Choroid plexus epithelial cell (primary cell): Measurements from ENCODE around the gene YBEY.

Experiments
- DNase-seq: peaks from one replicate; pipeline ENCODE4 v3.0.0-alpha.2; 2010; ENCODE audit warnings: low read depth
- H3K4me3 ChIP-seq: 2 replicates; pipeline ENCODE4 v1.5.1; 2011; ENCODE audit warnings: low read depth, mild to moderate bottlenecking, control low read depth, low read length, moderate library complexity
- TF ChIP-seq, protein P1 (sequence below): conservative IDR thresholded peaks from 2 replicates; pipeline ENCODE4 v1.5.1; 2011; ENCODE audit warnings: low read depth, mild to moderate bottlenecking, control low read depth, inconsistent platforms, low read length, moderate library complexity

Gene YBEY

DNA sequence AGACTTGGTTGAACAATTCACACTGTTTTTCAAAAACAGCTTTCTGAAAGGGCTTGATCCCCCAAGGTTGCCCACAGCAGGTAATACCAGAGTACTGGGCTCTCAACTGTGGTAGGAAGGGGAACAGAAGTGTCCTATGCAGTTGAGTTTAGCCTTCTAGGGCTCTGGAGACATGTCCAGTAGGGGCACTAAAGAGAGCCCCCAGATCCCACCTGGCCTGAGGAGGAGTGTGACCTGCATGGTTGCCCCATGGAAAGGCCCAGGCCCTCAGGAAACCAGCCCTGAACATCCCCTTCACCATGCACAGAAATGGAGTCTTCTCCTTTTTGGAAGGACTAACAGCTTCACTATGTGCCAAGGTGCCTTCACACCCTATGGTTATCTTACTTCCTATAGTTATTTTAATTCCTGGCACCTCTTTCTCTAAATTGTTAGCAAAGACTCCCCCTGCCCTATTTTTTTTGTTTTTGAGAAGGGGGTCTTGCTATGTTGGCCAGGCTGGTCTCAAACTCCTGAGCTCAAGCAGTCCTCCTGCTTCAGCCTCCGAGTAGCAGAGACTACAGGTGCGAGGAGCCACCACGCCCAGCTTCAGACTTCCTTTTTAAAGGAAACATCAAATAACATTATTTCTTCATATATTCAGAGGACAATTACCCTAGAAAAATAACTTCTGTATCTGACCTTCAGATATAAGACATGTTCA, 40.8 kb upstream of the YBEY start:
- H3K4me3 ChIP-seq: no peak overlapping the region
- TF ChIP-seq, protein P1, sequence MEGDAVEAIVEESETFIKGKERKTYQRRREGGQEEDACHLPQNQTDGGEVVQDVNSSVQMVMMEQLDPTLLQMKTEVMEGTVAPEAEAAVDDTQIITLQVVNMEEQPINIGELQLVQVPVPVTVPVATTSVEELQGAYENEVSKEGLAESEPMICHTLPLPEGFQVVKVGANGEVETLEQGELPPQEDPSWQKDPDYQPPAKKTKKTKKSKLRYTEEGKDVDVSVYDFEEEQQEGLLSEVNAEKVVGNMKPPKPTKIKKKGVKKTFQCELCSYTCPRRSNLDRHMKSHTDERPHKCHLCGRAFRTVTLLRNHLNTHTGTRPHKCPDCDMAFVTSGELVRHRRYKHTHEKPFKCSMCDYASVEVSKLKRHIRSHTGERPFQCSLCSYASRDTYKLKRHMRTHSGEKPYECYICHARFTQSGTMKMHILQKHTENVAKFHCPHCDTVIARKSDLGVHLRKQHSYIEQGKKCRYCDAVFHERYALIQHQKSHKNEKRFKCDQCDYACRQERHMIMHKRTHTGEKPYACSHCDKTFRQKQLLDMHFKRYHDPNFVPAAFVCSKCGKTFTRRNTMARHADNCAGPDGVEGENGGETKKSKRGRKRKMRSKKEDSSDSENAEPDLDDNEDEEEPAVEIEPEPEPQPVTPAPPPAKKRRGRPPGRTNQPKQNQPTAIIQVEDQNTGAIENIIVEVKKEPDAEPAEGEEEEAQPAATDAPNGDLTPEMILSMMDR: peak; percentile 8
- DNase-seq: no peak

DNA sequence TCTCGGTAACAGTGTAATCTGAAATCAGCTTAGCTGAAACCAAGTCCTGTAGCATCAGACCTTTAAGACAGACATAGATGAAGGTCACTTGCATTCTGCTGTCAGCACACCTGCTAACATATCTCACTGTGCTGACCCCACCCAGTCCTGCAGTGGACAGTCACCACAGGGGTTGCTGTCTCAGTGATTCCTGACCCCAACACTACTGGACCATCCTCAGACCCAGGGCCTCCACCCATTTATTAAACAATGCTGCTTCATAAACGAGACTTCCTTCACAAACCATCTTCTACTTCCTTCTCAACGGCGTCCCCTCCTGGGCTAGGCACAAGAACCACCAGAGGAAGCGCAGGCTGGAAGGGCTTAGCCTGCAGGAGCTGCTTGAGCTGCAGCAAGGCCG, 39.8 kb upstream of the YBEY start:
- no peak for DNase-seq
- H3K4me3 ChIP-seq: no peak overlapping the region
- TF ChIP-seq, protein P1: no peak

DNA sequence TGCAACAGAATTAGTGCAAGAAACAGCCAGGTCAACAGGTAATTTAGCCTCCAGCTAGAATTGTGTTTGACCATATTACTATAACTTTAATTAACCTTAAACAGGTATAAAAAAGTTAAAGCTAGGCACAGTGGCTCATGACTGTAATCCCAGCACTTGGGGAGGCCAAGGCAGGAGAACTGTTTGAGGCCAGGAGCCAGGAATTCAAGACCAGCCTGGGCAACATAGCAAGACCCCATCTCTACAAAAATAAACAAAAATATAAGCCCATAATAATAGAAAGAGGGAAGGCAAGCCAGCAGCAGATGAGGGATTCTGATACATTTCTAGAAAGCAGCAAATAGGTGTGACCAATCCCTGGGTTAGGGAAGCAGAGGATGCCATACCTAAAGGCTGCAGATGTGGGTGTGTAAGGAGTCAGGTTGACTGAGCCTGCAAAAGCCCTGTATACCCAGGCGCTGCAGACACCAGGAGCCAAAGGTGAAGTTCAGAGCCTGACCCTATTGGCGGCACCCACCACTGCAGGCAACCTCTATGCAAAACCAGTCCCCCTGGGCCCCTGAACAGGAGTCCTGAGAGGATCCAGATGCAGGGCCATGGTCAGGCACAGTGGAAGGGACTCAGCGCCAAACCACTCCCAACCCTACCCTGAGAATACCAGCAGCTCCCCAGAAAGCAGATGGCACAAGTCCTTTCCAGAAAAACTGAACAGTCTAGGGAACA, 38.3 kb upstream of the YBEY start:
- DNase-seq: no peak
- H3K4me3 ChIP-seq: no peak overlapping the region
- TF ChIP-seq, protein P1: no peak

DNA sequence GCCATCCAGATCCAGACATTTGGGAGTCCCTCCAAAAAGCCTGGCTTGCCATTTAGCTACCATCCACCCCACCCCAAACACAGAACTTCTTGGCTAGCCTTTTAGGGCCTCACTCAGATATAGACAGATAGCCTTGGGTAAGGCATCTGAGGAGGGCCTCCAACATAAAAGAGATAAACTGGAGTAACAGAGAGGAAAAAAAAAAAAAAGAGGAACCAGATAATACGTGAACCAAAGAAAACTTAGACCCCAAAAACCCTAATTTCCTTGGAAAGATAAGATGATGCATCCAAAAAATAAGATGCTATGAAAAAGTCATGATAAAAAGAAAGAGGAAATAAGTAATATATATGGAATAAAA, 37.7 kb upstream of the YBEY start:
- TF ChIP-seq, protein P1: no peak
- H3K4me3 ChIP-seq: no peak overlapping the region
- DNase-seq: no peak

DNA sequence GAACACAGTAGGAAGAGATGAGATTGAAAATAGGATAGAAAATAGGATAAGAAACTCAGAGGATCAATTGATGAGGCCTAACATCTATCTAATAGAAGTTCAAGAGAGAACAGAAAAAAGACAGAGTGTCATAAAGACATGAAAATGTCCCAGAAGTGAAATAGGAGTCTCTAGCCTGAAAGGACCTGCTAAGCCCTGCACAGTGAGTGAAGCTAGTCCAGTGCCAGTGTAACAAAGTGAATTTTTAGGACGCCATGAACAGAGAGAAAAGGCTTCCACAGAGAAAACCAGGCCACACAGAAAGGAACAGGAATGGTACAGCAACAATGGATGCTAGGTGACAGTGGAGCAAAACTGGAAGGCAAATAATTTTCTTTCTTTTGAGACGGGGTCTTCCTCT, 37.3 kb upstream of the YBEY start:
- no peak overlapping the region for H3K4me3 ChIP-seq
- TF ChIP-seq, protein P1: no peak
- no peak for DNase-seq

DNA sequence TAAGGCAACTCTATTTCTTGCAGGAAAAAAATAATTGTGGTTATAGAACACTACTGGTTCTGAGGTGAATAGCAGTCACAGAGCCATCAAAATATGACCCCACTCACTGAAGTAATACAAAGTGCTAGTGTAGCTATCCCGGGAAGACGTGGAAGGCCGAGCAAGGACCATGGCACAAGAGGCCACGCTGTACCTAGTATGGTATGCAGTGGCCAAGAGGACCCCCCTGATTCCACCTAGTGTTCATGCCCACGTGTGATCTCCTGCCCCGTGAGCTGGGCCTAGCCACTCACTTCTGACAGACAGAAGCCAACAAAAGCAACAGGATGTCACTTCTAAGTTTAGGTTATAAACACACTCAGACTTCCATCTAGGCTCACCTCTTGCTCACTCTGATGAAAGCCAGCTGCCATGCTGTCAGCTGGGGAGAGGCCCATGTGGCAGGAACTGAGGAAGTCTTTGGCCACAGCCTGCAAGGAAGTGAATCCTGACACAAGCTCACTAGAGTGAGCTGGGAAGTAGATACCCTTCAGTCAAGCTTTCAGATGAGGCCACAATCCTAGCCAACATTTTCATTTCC, 35.9 kb upstream of the YBEY start:
- H3K4me3 ChIP-seq: no peak overlapping the region
- TF ChIP-seq, protein P1: no peak
- DNase-seq: peak; percentile 20
